Thoracic aorta (tissue), 2 donors: Measurements from ENCODE around the gene VCP. TPM values are rescaled to one million over a fixed set of nuclear protein-coding genes. Genes with fewer than 3 reads are reported as not detected.

Source experiments
- ATAC-seq: fragments of 150-250 bp; one replicate; pipeline ENCODE4 v1.8.0; 2017; ENCODE audit warnings: low read depth; ENCODE audit not compliant: insufficient number of reproducible peaks, low FRiP score
- DNase-seq: peaks from one replicate; pipeline ENCODE4 v3.0.0-alpha.2; 2020; ENCODE audit warnings: low spot score
- H3K27ac ChIP-seq, 2 donors: fragments of 200-600 bp; sonication (generic); 1 replicate in 1 of 2; 2 replicates in 1 of 2; pipeline ENCODE4 v1.5.1; 2016; ENCODE audit warnings: mild to moderate bottlenecking in 2 of 2, moderate library complexity in 2 of 2
- H3K27me3 ChIP-seq: fragments of 200-600 bp; sonication (generic); replicated peaks from 2 replicates; pipeline ENCODE4 v1.6.0; 2016; ENCODE audit warnings: mild to moderate bottlenecking; ENCODE audit not compliant: insufficient read depth
- H3K36me3 ChIP-seq: fragments of 200-600 bp; sonication (generic); one replicate; pipeline ENCODE4 v1.5.1; 2016
- H3K4me1 ChIP-seq, 2 donors: fragments of 200-600 bp; sonication (generic); 1 replicate in 1 of 2; 2 replicates in 1 of 2; pipeline versions ENCODE4 v1.5.1 to v1.6.0; 2016; ENCODE audit warnings: low read depth in 2 of 2, mild to moderate bottlenecking in 1 of 2; ENCODE audit not compliant: control insufficient read depth in 1 of 2
- H3K4me3 ChIP-seq: fragments of 200-600 bp; sonication (generic); 2 replicates; pipeline ENCODE4 v1.5.1; 2016; ENCODE audit warnings: mild to moderate bottlenecking
- H3K9me3 ChIP-seq: fragments of 200-600 bp; sonication (generic); 2 replicates; pipeline ENCODE4 v1.5.1; 2016
- CTCF ChIP-seq: fragments of 200-600 bp; sonication (generic); IDR thresholded peaks from one replicate; pipeline ENCODE4 v1.5.1; 2019; ENCODE audit warnings: antibody characterized with exemption
- total RNA-seq, 2 donors: library from RNA; depleted of rRNA; stranded (reverse); fragments of >200 nt; gene quantifications; one replicate each; pipeline versions ENCODE4 v1.1.0 to v1.2.3, GENCODE V29; 2016

VCP gene
- total RNA-seq, 2 donors from 2014 or later, result 179 to 204 TPM

GRCh38 chr9:35075358-35075757 lies 2.9 kb upstream of the VCP start:
- TF ChIP-seq CTCF, result no peak
- H3K27ac ChIP-seq, result no peak overlapping the region
- ATAC-seq (no peak), DNase-seq (no peak)
- no peaks in the 10 kb centered on the region for H3K27me3 ChIP-seq
- no peaks in the 10 kb centered on the region for H3K9me3 ChIP-seq
- H3K4me1 ChIP-seq, result peaks cover 9 to 24% of the 10 kb centered on the region in 2 donors
- no peak overlapping the region for H3K4me3 ChIP-seq
- H3K36me3 ChIP-seq, result no peaks in the 10 kb centered on the region

DNA sequence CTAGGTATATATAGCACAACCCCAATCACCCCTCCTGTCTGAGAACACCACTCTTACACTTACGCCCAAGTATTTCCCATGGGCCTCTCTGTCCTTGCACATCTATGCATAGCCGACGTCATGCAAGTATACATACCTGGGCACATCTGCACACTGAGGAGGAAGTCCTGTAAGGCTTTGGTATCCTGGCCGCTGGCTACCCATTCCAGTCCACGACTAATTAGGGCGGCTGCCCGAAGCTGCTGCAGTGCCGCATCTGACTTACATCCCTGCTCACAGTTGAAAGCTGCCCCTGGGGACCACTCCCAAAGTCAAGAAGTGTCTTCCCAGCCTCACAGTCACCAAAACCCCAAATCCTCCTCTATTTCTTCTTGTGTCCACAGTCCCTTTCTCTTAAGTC lies 2.4 kb upstream of the VCP start:
- no peak for ATAC-seq
- no peaks in the 10 kb centered on the region for H3K27me3 ChIP-seq
- H3K36me3 ChIP-seq, result no peaks in the 10 kb centered on the region
- DNase-seq, result no peak
- H3K27ac ChIP-seq, result no peak overlapping the region
- H3K9me3 ChIP-seq, result no peaks in the 10 kb centered on the region
- peaks cover 14 to 30% of the 10 kb centered on the region in 2 donors for H3K4me1 ChIP-seq
- TF ChIP-seq CTCF, result no peak
- no peak overlapping the region for H3K4me3 ChIP-seq

GRCh38 chr9:35074141-35074540 lies 1.7 kb upstream of the VCP start:
- Histone ChIP-seq H3K36me3 (no peaks in the 10 kb centered on the region), H3K4me1 (peaks cover 20 to 33% of the 10 kb centered on the region in 2 donors), H3K27me3 (no peaks in the 10 kb centered on the region), H3K4me3 (no peak overlapping the region), H3K27ac (no peak overlapping the region), H3K9me3 (no peaks in the 10 kb centered on the region)
- ATAC-seq, result no peak
- no peak for TF ChIP-seq CTCF
- DNase-seq, result no peak

- Histone ChIP-seq H3K4me3 (peak overlapping the region; percentile 97), H3K9me3 (no peaks in the 10 kb centered on the region), H3K27me3 (no peaks in the 10 kb centered on the region), H3K36me3 (no peaks in the 10 kb centered on the region), H3K4me1 (peaks cover 20 to 33% of the 10 kb centered on the region in 2 donors), H3K27ac (peak overlapping the region in 1 of 2 donors; percentile 100)
- no peak for TF ChIP-seq CTCF
- ATAC-seq (no peak), DNase-seq (no peak)
Observed at GRCh38 chr9:35073279-35073612, 821 bp upstream of the VCP start.

- peak overlapping the region; percentile 100 for H3K27ac ChIP-seq
- H3K4me1 ChIP-seq, result peaks cover 20 to 43% of the 10 kb centered on the region in 2 donors
- H3K36me3 ChIP-seq, result peaks cover 10% of the 10 kb centered on the region
- peak; percentile 49 for DNase-seq
- ATAC-seq, result peak; percentile 28
- no peak for TF ChIP-seq CTCF
- no peaks in the 10 kb centered on the region for H3K9me3 ChIP-seq
- H3K4me3 ChIP-seq, result peak overlapping the region; percentile 97
- no peaks in the 10 kb centered on the region for H3K27me3 ChIP-seq
Observed at GRCh38 chr9:35071814-35072460, 488 bp downstream of the VCP start.
